HepG2 (cell line): ENCODE measurements around the gene PDE1C. TPM values are rescaled to one million over a fixed set of nuclear protein-coding genes. Genes with fewer than 3 reads are reported as not detected.

ENCODE experiments used
- CENPBD1 ChIP-seq: sonication (generic); formaldehyde crosslinking; IDR thresholded peaks from 2 replicates; pipeline ENCODE4 v1.8.0; 2022; ENCODE audit warnings: missing genetic modification reagents, low read depth, mild to moderate bottlenecking, borderline replicate concordance
- DNMT3B ChIP-seq: conservative IDR thresholded peaks from 2 replicates; pipeline ENCODE4 v1.6.1; 2016; ENCODE audit warnings: missing biosample characterization, control low read depth
- EP300 ChIP-seq, 3 experiments: sonication (generic) in 1 of 3; formaldehyde crosslinking in 1 of 3; IDR thresholded peaks; 2 replicates each; pipeline versions ENCODE4 v1.5.1 to v1.6.1; 2011 to 2020; ENCODE audit warnings: low read depth in 2 of 3, low read length in 2 of 3, borderline replicate concordance in 1 of 3, improper control_type of control experiment in 1 of 3, mild to moderate bottlenecking in 1 of 3, missing genetic modification reagents in 1 of 3, moderate library complexity in 1 of 3
- GRHL1 ChIP-seq: sonication (generic); formaldehyde crosslinking; conservative IDR thresholded peaks from 2 replicates; pipeline ENCODE4 v1.8.0; 2022; ENCODE audit warnings: missing genetic modification reagents
- MEF2D ChIP-seq: sonication (generic); formaldehyde crosslinking; IDR thresholded peaks from 2 replicates; pipeline ENCODE4 v1.5.1; 2020; ENCODE audit warnings: mild to moderate bottlenecking, missing genetic modification reagents
- NBN ChIP-seq: fragments of 450-650 bp; conservative IDR thresholded peaks from 2 replicates; pipeline ENCODE4 v1.6.1; 2017
- SETDB1 ChIP-seq: sonication (generic); formaldehyde crosslinking; IDR thresholded peaks from 2 replicates; pipeline ENCODE4 v1.5.1; 2020; ENCODE audit warnings: missing genetic modification reagents, mild to moderate bottlenecking, borderline replicate concordance
- ZNF17 ChIP-seq: sonication (generic); formaldehyde crosslinking; IDR thresholded peaks from 2 replicates; pipeline ENCODE4 v1.5.0; 2020; ENCODE audit warnings: mild to moderate bottlenecking, missing genetic modification reagents
- ZNF253 ChIP-seq: sonication (generic); formaldehyde crosslinking; IDR thresholded peaks from 2 replicates; pipeline ENCODE4 v1.8.0; 2022; ENCODE audit warnings: mild to moderate bottlenecking, missing genetic modification reagents, borderline replicate concordance
- ZNF512B ChIP-seq: sonication (generic); formaldehyde crosslinking; IDR thresholded peaks from 2 replicates; pipeline ENCODE4 v1.5.1; 2020; ENCODE audit warnings: missing genetic modification reagents, mild to moderate bottlenecking, borderline replicate concordance
- polyA plus RNA-seq, 8 experiments: library from polyadenylated mRNA; depleted of rRNA in 3 of 8; stranded (reverse) in 7 of 8; unstranded in 1 of 8; fragments of >200 nt; fragmentation: Illumina TruSeq in 4 of 8; extraction: Trizol in 4 of 8; gene quantifications; 2 replicates each; pipeline versions ENCODE4 v1.2.1 to v1.2.3, GENCODE V29; 2011 to 2016; ENCODE audit warnings: low read depth in 4 of 8, missing spikeins in 1 of 8, mixed read lengths in 1 of 8; ENCODE audit not compliant: insufficient read depth in 1 of 8
- total RNA-seq, 5 experiments: library from RNA; depleted of rRNA; stranded (reverse); fragments of >200 nt; fragmentation: Illumina TruSeq; extraction: Trizol; gene quantifications; 2 replicates each; pipeline ENCODE4 v1.2.3, GENCODE V29; 2016; ENCODE audit warnings: low read depth in 1 of 5

The PDE1C gene
- total and polyA plus RNA-seq, 2 of the 13 experiments (the other 11 are each of a cell fraction or from before 2014, with no cell fraction given), result not detected

- TF ChIP-seq ZNF512B (CRISPR knock-in tag) (no peak), NBN (no peak), ZNF17 (CRISPR knock-in tag) (no peak), GRHL1 (CRISPR knock-in tag) (no peak), CENPBD1 (CRISPR knock-in tag) (no peak), SETDB1 (CRISPR knock-in tag) (no peak), MEF2D (CRISPR knock-in tag) (no peak), ZNF253 (CRISPR knock-in tag) (no peak), DNMT3B (CRISPR knock-in tag) (no peak), EP300 (IDR thresholded peaks at IDR 0.05; ENCODE audit: low read depth in 2 of 2, low read length in 2 of 2) (no peak), EP300 (CRISPR knock-in tag; IDR thresholded peaks at IDR 0.05; ENCODE audit: borderline replicate concordance) (no peak)
These were observed 147.4 kb downstream of the PDE1C start (continued) for GRCh38 chr7:31922848-31923247.
